GM19351 (cell line): ENCODE measurements around the gene PLA2G4A.

Experiments
- ATAC-seq: cut with Tn5 transposase; IDR thresholded peaks from one replicate; pipeline ENCODE4 v1.9.1; 2021; ENCODE audit warnings: mild to moderate bottlenecking, moderate library complexity; ENCODE audit not compliant: unreplicated experiment

Gene PLA2G4A

DNA sequence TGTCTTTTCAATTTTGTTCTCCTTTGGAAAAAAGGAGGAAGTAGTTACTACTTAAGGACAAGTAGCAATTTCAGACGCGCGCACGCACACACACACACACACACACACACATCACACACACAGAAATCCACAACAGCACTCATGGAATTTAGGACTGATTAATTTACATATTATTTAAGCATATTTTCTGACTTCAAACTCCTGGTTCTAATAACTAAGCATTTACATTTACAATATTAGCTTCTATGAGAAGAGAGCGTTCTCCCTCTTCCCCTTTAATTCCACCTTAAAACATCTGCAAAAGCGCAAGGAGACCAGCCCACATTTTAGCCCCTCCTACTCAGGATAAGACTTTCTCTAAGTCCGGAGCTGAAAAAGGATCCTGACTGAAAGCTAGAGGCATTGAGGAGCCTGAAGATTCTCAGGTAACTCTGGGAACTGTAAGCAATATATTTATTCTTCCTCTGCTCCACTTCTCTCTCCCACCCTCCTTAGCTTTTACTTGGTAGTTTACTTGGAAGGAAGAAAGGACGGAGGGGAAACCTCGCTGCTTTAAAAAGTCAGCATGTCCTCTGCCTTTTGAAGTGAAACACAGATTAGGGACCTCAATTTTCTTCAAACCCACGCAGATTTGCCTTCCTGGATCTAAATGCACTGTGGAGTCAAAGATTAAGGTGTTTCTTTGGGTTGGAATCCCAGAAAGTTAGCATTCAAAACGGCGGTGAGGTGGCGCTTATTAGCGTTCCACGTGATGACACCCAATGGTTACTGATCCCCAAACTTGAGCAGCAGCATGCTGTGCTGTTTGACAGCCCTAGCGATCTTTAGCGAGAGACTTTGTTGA lies at the start of gene PLA2G4A:
TSS of gene PLA2G4A (plus strand) at position 339 of the 844 bp plus-strand sequence. CDS start 25,406 bp downstream, outside the sequence.
- ATAC-seq = peak; percentile 85

DNA sequence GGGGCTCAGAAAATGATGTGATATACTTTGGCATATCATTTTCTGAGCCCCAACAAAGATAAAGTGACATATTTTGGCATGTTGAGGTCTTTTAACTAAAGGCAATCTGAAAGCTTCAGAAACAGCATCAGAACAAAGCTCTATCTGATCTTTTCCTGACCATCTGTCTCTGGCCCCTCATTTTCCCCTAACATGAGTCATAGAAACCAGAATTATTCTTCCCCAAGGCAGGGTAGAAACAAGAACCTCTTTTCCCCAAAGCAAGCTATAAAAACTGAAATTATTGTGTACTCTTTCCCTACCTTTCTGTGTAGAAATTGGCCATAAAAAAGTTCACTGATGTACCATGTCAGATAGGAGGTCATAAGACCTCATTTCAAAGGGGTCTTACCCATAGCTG lies 48.7 kb upstream of the PLA2G4A start:
- no peak for ATAC-seq

DNA sequence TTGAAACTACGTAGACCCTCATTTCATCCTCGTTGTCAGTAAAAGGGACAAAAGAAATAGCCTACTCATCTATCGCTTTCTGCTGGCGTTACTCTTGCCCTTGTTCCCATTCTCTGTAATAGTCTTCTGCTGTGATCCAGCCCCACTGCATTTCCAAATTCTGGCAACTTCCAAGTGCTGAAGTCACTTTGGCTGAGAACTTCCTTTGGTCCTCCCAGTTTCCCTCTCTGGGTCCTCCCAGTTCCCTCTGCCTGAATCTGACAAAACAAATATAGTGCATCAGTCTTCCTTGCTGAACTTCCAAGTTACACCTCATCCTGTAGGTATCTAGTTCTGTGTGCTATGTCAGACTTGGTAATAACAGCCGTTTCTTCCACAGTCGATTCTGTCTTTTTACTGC lies 47.0 kb upstream of the PLA2G4A start:
- no peak for ATAC-seq

DNA sequence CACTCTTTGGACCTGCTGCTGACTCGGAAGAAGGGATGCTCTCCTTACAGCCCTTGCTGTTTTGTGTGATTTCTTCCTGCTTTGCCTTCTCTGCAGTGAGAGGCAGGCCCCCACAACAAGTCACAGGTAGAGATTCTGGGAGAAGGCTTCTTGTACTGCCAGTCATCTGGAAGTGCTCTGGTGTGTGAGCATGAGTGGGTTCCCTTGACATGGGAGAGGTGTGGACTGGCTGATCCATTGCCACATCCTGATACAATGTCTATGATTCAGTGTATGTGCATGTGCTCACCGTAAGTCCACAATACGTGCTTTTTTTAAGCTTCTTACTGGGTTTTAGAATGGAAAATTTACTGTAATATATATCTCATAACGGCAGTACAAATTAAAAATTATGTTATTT lies 46.0 kb upstream of the PLA2G4A start:
- ATAC-seq = no peak

DNA sequence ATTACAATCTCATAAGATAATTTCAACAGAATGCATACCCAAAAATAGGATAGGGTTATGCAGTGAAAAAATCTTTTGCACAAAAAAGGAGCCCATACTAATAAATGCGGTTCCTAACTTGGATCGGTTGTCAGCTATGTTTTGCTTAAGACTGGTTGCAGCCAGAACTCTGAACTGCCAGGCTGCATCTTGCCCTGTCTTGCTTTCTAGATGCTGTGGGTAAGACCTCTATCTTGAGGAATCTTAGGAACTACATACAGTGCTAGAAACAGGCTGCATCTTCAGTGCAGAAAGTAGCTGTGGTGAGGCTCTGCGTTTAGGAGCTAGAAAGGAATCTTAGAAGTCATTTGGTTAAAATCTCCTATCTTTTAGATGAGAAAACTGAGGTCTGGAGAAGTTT lies 45.6 kb upstream of the PLA2G4A start:
- no peak for ATAC-seq

DNA sequence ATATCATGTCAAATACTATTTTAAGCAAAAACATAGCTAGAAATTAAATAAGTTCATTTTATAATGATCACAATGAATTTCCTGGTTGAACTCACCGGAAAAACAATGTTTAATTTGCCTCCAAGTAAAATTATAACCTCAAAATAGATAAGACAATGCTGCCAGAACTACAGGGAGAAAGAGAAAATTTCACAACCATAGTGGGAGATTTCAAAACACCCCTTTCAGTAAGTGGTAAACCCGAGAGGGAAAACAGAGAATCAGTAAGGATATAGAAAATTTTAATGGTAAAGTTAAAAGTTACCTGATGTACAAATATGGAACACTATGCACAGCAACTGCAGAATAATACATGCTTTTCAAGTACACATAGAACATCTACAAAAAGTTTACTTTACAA lies 43.2 kb upstream of the PLA2G4A start:
- no peak for ATAC-seq

DNA sequence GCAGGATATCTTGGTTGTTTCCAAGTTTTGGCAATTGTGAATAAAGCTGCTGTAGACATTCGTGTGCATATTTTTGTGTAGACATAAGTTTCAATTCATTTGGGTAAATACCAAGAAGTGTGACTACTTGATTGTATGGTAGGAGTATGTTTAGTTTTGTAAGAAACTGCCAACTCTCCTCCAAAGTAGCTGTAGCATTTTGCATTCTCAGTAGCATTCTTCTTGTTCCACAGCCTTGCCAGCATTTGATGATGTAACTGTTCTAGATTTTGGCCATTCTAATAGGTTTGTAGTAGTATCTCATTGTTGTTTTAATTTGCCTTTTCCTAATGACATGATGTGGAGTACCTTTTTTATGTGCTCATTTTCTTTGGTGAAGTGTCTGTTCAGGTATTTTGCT lies 38.6 kb upstream of the PLA2G4A start:
- ATAC-seq = no peak

DNA sequence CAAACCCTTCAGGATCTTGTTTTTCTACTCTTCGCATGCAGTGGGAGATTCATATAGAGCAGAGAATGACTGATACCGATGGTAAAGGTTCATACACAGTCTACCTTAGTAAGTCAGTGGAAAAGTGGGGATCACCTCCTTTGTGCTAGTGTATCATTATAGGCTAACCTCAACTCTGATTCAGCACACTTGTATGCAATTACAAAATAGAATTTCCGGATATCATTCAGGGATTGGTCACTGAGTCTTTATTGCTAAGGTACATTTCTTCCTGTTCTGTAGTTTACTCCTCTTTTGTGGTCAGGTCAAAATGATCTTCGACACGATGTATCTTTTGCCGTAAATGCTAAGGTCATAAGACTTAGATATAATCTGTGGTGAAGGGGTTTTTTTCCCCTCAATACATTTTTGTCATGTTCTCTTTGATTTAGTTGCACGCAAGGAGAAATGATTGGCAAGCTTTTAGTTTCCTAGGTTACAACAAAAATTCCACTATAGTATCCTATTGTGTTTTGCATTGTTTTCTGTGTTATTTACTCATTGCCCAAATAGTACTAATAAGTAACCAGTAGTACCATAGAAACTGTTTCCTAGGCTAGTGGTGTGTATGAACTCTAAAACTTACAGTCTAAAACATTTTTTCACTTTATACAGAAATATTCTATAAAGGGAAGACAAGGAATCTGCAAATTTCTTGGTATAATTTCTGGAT lies 35.7 kb upstream of the PLA2G4A start:
- no peak for ATAC-seq

DNA sequence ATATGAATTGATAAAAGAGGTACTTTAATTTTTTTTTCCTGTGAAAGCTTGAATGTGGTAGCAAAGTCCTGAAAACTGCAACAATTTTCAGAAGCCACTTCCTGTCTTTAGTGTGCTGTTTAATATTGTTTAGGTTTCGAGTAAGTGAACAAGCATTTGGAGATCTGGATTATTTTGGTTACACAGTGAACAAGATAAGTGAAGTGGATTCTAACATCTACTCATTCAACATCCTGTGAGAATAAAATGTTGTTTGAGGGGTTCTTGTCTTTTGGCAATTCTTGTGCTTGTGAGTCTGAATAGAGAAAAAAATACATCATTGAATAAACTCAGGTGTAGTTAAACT lies 35.2 kb upstream of the PLA2G4A start:
- no peak for ATAC-seq

DNA sequence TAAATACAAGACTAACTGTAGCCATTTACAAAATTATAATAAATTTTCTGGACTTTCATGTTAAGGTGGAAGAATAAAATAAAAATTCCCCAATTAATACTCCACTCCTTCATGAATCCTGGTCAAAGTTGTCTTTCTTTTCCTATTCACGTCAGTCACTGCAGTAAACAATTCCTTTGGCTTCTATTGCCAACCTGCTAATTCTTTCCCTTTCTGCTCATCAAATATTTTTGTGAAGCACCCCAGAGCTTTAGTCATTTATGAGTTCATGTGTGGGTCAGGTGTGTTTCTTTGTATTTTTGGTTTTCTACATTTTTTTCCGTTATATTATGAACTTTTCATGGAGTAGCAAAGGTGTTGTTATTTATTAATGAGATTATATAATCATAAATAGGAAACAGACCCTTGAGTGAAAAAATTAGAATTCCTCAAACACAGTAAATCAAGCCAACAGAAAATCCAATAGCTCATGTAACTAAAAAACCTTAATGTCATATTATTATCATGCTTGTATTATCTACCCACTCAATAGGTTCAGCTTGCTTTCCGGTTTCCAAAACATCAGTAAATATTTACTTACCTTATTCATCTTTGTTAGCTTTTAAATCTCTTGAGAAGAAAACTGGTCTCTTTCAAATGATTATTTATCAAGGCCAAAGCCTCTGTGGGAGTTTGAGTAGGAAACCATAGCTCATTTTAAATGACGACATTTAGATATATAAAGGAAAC lies 29.6 kb upstream of the PLA2G4A start:
- no peak for ATAC-seq

DNA sequence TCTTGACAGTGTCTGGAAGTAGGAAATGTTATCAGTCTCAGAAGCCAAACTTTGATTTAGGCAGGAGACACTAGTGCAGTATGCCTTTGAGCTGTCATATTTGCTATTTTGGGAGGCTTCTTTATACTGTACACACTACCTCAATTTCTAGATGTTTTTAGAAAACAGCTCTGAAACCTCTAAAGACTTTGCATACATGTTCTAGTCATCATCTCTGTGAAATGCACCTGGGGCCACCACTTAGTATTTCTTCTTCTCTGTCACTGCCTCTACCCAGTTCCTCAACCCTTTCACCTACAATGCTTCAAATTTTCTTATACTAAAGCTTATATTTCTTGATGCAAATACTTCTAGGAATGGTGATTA lies 29.1 kb upstream of the PLA2G4A start:
- ATAC-seq = peak; percentile 98

DNA sequence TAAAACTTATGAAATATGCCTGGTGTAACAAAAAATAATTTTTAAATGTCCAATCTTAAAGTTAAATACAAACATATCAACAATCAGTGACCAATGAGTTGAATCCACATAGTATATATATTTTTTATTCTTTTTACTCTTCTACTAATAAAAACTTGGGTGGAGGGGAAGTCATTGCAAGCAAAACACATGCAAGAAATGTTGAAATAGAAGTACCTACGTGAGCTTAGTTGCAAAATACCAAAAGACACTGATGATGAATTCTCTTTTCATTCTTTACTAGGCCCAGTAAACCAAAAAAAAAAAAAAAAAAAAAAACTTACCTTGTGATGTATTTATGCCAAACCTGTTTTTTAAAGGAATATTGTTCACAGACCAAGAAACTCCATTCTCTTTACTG lies 26.4 kb upstream of the PLA2G4A start:
- ATAC-seq = no peak

DNA sequence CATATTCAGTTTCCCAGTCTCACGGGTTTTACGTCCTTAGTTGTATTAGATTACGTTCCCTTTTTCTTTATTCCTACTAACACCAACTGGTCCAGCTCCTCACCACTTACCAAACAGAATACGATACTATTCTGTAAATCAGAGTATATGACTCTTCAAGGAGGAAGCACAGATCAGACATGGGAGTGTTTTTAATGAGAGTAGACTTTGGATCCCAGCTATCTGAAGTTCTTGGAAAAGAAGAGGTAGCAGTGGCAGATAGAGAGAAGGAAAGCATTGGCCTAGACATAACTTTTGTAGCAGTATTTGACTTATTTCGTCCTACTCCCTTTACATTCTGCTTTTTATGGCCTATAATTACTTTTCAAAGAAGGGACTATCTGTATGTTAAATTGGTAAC lies 24.1 kb upstream of the PLA2G4A start:
- no peak for ATAC-seq

DNA sequence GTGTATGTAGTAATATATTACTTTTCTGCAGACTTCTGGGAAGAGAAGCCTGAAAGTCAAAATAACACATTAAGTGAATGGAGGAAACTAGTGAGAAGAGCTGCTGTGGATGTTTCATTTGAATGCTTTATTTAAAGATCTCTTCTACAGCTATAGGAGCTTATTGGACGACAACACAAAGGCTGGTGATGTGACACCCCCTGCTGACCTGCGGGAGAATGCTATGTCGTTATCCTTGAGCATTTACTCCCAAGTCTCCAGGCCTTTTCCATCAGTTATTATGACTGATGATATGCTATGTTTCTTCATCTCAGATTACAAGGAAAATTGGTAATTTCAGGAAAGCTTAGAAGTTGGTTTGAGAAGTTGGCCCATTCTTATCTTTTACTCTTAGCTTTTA lies 22.3 kb upstream of the PLA2G4A start:
- no peak for ATAC-seq

DNA sequence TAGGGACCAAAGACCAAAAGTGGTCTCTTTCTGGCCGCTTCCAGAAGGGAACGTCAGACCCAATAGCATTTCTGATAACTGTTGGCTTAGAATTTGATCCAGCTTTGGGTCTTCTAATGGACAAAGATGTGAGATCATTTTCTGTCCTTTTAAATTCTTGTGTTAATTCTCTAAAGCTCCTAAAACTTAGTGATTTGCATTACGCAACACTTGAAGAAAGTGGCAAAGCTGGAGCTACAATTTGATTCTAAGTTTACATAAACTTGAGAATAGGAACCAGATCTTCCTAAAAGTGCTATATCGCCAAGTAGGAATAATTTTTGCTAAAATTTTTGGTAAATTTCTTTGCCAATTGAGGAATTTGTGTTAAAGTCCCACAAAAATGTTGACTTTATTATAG lies 21.6 kb upstream of the PLA2G4A start:
- no peak for ATAC-seq

DNA sequence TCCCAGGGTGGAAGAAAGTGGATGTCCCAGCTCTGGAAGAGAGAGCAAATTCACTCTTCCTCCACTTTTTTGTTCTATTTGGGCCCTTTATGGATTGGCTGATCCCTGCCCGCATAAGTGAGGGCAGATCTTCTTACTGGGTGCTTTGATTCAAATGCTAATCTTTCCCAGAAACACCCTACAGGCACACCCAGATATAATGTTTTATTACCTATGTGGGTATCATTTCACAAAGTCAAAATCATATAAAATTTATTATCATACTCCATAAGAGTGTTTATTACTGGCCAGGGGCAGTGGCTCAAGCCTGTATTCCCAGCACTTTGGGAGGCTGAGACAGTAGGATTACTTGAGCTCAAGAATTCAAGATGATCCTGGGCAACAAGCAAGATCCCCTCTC lies 16.9 kb upstream of the PLA2G4A start:
- no peak for ATAC-seq

DNA sequence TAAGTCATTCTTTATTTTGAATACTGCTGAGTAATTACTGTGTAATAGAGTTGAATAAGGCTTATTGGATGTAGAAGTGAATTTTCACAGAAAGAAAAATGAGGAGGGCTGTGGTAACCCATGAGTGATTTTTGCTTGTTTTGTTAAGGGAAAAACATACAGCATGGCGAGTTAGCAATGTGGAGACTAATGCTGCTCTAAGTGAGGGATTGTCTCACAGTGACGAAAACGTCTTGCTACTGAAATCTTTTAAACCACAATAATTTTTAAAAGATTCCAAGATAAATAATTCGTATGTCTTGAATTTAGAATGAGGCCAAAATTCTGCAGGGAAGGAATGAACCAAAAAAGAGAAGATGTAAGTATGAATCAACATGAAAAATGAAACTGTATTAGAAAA lies 16.2 kb upstream of the PLA2G4A start:
- no peak for ATAC-seq

DNA sequence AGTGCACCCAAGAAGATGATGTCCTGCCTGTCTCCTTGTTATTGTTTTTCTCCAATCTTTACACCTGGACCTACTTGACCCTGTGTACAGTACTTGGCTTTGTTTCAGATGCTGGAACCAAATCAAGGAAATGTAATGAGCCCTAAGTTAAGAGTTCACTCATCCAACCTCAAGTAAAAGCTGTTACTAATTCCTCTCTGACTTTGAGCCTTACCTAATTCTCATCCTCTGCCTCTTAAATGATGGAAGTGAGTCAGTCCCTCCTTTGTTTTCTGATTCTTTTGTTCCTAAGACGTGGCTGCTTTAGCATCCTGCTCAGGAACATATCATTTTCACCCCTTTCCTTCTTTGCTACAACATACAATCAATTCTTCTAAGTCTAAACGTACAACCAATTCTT lies 15.3 kb upstream of the PLA2G4A start:
- ATAC-seq = no peak

DNA sequence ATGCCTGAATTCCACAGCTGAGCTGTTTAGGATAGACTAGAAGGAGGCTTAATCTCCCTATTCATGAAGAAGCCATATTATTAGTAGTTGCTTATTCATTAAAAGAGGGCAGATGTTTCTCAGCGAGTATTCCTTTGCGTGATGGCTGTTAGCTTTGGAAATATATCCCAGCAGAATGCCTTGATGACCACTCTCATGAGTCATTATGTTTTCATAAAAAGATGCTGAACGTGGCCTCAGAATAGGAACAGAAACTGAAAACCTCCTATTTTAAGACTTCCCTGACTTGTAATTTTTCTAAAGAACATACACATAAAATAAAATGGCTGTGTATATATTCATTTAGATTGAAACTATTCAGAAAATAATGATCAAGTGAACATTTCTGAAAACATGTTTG lies 9.6 kb upstream of the PLA2G4A start:
- peak; percentile 82 for ATAC-seq

DNA sequence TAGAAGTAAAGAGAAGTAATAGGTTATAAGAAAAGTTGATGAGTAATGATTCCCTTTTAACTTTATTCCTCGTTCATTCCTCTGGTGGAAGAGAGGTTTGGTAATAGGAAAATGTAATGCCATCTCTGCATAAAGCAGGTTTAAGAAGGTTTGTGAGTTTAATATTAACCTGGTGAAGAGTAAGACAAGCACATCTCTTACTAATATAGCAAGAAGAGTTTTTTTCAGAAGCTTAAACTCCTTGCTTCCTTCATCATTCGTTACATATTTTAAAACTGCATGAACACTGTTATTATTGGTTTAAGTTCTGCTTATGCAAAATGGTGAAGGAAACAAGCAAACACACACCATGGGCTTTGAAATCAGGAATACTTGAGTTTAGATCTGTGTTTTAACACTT lies 9.2 kb upstream of the PLA2G4A start:
- peak; percentile 24 for ATAC-seq

DNA sequence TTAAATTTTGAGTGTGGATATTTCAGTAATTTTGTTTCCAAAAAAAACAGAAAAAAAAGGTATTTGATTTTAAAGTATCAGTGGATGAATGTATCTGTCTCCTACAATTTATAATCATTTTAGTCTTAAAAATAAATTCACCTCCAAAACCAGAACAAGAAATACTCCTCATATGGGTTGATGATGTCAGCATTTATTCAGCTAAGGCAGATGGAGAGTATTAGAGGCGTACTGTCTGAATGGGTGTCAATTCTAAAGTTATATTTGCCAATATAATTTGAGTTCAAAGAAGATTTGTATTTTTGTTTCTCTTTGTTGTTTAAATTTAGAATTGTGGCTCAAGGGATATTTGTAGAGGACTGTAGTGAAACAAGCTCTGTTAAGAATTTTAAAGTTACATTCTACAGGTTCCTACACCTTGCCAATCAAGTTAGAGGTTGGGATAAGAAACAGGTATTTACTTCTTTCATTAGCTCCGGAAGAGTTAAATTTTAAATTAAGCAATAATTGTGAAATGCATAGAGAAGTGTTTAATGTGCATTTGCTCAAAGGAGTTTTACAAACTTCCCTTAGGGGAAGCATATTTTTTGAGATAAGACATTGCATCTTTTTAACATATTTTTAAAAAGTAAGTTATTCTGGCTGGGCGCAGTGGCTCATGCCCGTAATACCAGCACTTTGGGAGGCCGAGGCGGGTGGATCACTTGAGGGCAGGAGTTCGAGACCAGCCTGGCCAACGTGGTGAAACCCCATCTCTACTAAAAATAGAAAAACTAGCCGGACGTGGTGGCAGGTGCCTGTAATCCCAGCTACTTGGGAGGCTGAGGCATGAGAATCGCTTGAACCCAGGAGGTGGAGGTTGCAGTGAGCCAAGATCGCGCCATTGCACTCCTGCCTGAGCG lies 1.2 kb downstream of the PLA2G4A start:
- no peak for ATAC-seq
